ENCODE measurements around the gene PIAS1.

The PIAS1 gene

GRCh38 chr15:68192804-68193486 lies 138.8 kb downstream of the PIAS1 start:
- H3K27ac ChIP-seq (ENCODE audit: poor library complexity, severe bottlenecking): no peak overlapping the region
- H3K27me3 ChIP-seq (ENCODE audit: insufficient read depth, poor library complexity, severe bottlenecking): no peaks in the 10 kb centered on the region
- no peak for ATAC-seq (ENCODE audit: low read depth)
- no peak for TF ChIP-seq CTCF (IDR thresholded peaks at IDR 0.05; ENCODE audit: poor library complexity, severe bottlenecking)
- H3K9me3 ChIP-seq (ENCODE audit: severe bottlenecking): no peaks in the 10 kb centered on the region
- H3K4me3 ChIP-seq (ENCODE audit: severe bottlenecking): no peak overlapping the region
- no peaks in the 10 kb centered on the region for H3K4me1 ChIP-seq (ENCODE audit: insufficient read depth, poor library complexity, severe bottlenecking)
- no peak for DNase-seq (ENCODE audit: low spot score)
- peaks cover 47% of the 10 kb centered on the region for H3K36me3 ChIP-seq (ENCODE audit: low read depth)

GRCh38 chr15:68195336-68196112 lies 141.4 kb downstream of the PIAS1 start:
- TF ChIP-seq CTCF (IDR thresholded peaks at IDR 0.05; ENCODE audit: poor library complexity, severe bottlenecking): peak; percentile 48
- Histone ChIP-seq H3K27ac (ENCODE audit: poor library complexity, severe bottlenecking) (no peak overlapping the region), H3K4me1 (ENCODE audit: insufficient read depth, poor library complexity, severe bottlenecking) (no peaks in the 10 kb centered on the region), H3K36me3 (ENCODE audit: low read depth) (peaks cover 29% of the 10 kb centered on the region), H3K4me3 (ENCODE audit: severe bottlenecking) (no peak overlapping the region), H3K9me3 (ENCODE audit: severe bottlenecking) (no peaks in the 10 kb centered on the region), H3K27me3 (ENCODE audit: insufficient read depth, poor library complexity, severe bottlenecking) (no peaks in the 10 kb centered on the region)
- DNase-seq (ENCODE audit: low spot score) (no peak), ATAC-seq (ENCODE audit: low read depth) (no peak; the same call in 2 of the 3 replicates)

- Histone ChIP-seq H3K9me3 (ENCODE audit: severe bottlenecking) (no peaks in the 10 kb centered on the region), H3K4me3 (ENCODE audit: severe bottlenecking) (no peak overlapping the region), H3K27ac (ENCODE audit: poor library complexity, severe bottlenecking) (no peak overlapping the region), H3K4me1 (ENCODE audit: insufficient read depth, poor library complexity, severe bottlenecking) (no peaks in the 10 kb centered on the region), H3K36me3 (ENCODE audit: low read depth) (peaks cover 18% of the 10 kb centered on the region), H3K27me3 (ENCODE audit: insufficient read depth, poor library complexity, severe bottlenecking) (no peaks in the 10 kb centered on the region)
- ATAC-seq (ENCODE audit: low read depth) (no peak), DNase-seq (ENCODE audit: low spot score) (no peak)
- no peak for TF ChIP-seq CTCF (IDR thresholded peaks at IDR 0.05; ENCODE audit: poor library complexity, severe bottlenecking)
Measured at GRCh38 chr15:68196445-68197169, 142.5 kb downstream of the PIAS1 start.

- no peaks in the 10 kb centered on the region for H3K4me1 ChIP-seq (ENCODE audit: insufficient read depth, poor library complexity, severe bottlenecking)
- DNase-seq (ENCODE audit: low spot score) (no peak), ATAC-seq (ENCODE audit: low read depth) (no peak)
- H3K27me3 ChIP-seq (ENCODE audit: insufficient read depth, poor library complexity, severe bottlenecking): no peaks in the 10 kb centered on the region
- H3K9me3 ChIP-seq (ENCODE audit: severe bottlenecking): no peaks in the 10 kb centered on the region
- H3K27ac ChIP-seq (ENCODE audit: poor library complexity, severe bottlenecking): no peak overlapping the region
- no peak overlapping the region for H3K4me3 ChIP-seq (ENCODE audit: severe bottlenecking)
- no peak for TF ChIP-seq CTCF (IDR thresholded peaks at IDR 0.05; ENCODE audit: poor library complexity, severe bottlenecking)
- peaks cover 13% of the 10 kb centered on the region for H3K36me3 ChIP-seq (ENCODE audit: low read depth)
Measured at GRCh38 chr15:68197170-68197492, 143.0 kb downstream of the PIAS1 start.

Data from RWPE2 (cell line).